ENCODE data around the gene TMEM184B.

The TMEM184B gene

GRCh38 chr22:38311323-38311620, 38.5 kb upstream of the TMEM184B start:
- no peak overlapping the region for H3K27ac ChIP-seq
- TF ChIP-seq ZFX (IDR thresholded peaks at IDR 0.05) (no peak), CTCF (conservative IDR thresholded peaks at IDR 0.05) (no peak)

- no peak for TF ChIP-seq CTCF (conservative IDR thresholded peaks at IDR 0.05)
- no peak for TF ChIP-seq ZFX (IDR thresholded peaks at IDR 0.05)
- H3K27ac ChIP-seq = no peak overlapping the region
Observed at GRCh38 chr22:38310518-38311322, 37.9 kb upstream of the TMEM184B start.

GRCh38 chr22:38309614-38310517, 37.1 kb upstream of the TMEM184B start:
- H3K27ac ChIP-seq = no peak overlapping the region
- TF ChIP-seq ZFX (IDR thresholded peaks at IDR 0.05) (no peak), CTCF (conservative IDR thresholded peaks at IDR 0.05) (no peak)

DNA sequence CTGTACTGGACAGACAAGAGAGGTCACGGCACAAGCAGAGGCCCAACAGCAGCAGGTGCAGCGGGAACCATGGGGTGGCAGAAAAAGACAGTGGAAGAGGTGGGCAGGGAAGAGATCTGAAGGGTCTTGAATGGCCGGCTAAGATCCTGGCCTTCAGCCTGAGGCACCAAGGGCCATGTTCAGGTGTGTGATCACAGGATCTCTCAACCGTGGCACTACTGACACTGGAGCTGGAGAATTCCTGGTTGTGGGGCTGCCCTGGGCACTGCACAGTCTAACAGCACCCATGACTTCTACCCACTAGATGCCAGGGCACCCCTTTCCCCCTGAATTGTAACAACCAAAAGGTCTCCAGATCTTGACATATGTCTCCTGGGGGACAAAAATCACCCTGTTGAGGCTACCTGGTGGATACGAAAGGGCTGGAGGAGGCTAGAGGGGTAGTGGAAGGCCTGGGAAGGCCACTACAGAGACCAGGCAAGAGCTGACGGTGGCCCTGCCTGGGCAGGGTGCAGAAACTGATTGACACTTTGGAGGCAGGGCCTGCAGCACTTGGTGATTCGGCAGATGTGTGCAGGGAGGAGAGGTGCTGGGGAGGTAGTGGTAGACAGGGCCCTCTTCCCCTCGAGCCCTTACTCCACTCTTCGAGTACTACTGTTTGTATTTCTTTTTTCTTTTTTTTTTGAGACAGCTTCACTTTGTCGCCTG, 36.1 kb upstream of the TMEM184B start:
- H3K27ac ChIP-seq = no peak overlapping the region

DNA sequence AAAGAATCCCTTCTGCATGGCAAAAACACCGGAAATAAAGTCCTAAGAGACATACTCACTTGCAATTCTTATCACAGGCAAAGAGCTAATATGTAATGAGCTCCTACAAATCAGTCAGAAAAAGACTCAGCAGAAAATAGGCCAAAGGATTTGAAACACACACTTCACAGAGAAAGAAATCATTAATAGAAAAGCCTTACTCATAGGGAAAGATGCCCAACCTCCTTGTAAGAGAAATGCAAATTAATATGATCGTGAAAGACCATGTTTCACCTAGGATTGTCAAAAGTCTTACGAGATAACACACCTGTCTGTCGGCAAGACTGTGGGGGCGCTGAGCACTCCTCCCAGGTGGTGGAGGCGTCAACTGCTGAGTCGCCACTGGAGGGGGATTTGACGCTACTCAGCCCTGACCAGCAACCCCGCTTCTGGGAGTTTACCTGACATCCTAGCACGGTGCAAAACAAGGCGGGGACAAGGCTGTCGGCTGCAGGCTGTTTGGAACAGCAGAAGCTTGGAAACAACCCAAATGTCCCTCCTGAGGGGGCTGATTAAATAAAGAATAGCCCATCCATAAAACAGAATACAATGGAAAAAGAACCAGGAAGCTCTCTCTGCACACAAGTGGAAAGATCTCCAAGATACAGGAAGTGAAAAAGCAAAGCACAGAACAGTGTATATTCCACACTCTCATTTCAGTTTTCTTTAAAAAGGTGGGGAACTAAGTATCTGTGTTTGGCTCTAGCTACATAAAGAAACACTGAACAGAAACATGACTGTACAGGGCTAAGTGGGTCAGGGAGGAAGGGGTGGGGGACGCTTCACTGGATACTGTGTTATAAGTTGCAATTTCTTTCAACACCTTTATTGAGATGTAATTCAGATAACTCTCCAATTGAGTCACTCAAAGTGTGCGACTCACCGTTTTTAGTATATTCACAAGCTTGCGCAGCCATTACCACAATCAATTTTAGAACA, 33.0 kb upstream of the TMEM184B start:
- H3K27ac ChIP-seq = no peak overlapping the region; the same call in 1 of the 2 replicates
- TF ChIP-seq ZFX (IDR thresholded peaks at IDR 0.05) (no peak), CTCF (conservative IDR thresholded peaks at IDR 0.05) (no peak)

More for the DNA sequence above, 36.1 kb upstream of the TMEM184B start:
- TF ChIP-seq ZFX (IDR thresholded peaks at IDR 0.05) (no peak), CTCF (conservative IDR thresholded peaks at IDR 0.05) (no peak)

- H3K27ac ChIP-seq = no peak overlapping the region
- TF ChIP-seq CTCF (conservative IDR thresholded peaks at IDR 0.05) (no peak), ZFX (IDR thresholded peaks at IDR 0.05) (no peak)
Observed at GRCh38 chr22:38304526-38304925, 31.7 kb upstream of the TMEM184B start.
